DND-41 (cell line): ENCODE results near the gene ACAP1.

Source experiments
- EZH2 ChIP-seq: IDR thresholded peaks from 3 replicates; pipeline ENCODE4 v1.6.1; 2012; ENCODE audit warnings: borderline replicate concordance, low read depth, mild to moderate bottlenecking, moderate library complexity, low read length, inconsistent platforms; ENCODE audit not compliant: severe bottlenecking
- TF ChIP-seq, protein P1 (sequence below): IDR thresholded peaks from 2 replicates; pipeline ENCODE4 v1.5.1; 2012; ENCODE audit warnings: borderline replicate concordance, low read length, moderate library complexity, mild to moderate bottlenecking; ENCODE audit not compliant: poor library complexity, severe bottlenecking; ENCODE audit errors: extremely low read depth

DNA sequence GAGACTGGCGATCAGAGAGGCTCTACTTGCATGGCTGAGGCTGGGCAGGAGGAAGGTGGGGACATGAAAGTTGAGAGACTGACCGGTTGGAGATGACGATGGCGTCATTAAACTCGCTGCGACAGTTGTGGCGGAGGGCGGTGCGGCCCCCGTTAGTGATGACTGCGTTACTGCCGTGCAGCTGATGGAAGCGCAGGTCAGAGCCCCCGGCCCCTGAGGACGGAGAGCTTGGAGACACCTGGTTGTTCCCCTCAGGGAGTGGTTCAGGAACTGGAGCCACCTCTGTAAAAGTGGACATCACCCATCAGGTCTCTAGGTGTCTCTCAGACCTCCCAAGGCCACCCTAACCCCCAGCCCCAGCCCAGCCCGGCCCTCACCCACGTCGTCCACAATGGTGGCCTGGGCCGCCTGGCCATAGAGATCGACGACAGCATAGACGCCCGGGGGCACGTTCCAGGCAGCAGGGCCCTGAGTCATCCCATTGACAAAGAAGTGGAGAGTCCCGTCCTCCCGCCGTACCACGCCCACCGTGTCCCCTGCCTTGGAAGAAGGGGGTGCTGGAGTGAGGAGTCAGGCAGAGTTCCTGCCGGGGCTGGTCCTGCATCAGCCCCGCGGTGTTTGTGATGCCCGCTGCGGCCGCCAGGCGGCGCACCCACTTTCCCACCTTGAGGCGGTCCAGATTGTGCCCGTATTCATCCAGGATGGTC lies 12.4 kb upstream of the ACAP1 start:
- TF ChIP-seq, protein P1, sequence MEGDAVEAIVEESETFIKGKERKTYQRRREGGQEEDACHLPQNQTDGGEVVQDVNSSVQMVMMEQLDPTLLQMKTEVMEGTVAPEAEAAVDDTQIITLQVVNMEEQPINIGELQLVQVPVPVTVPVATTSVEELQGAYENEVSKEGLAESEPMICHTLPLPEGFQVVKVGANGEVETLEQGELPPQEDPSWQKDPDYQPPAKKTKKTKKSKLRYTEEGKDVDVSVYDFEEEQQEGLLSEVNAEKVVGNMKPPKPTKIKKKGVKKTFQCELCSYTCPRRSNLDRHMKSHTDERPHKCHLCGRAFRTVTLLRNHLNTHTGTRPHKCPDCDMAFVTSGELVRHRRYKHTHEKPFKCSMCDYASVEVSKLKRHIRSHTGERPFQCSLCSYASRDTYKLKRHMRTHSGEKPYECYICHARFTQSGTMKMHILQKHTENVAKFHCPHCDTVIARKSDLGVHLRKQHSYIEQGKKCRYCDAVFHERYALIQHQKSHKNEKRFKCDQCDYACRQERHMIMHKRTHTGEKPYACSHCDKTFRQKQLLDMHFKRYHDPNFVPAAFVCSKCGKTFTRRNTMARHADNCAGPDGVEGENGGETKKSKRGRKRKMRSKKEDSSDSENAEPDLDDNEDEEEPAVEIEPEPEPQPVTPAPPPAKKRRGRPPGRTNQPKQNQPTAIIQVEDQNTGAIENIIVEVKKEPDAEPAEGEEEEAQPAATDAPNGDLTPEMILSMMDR: peak; percentile 67
- no peak for TF ChIP-seq EZH2
